Measurements from ENCODE around the gene SYNPR. TPM values are rescaled to one million over a fixed set of nuclear protein-coding genes. Genes with fewer than 3 reads are reported as not detected.
"Not testable (repeated sequence)": the region's sequence is repeated elsewhere in the genome, so short reads cannot be mapped to it uniquely, and the experiment has no call there.

Gene SYNPR
- total RNA-seq, 1 donor from 2014 or later, result not detected

DNA sequence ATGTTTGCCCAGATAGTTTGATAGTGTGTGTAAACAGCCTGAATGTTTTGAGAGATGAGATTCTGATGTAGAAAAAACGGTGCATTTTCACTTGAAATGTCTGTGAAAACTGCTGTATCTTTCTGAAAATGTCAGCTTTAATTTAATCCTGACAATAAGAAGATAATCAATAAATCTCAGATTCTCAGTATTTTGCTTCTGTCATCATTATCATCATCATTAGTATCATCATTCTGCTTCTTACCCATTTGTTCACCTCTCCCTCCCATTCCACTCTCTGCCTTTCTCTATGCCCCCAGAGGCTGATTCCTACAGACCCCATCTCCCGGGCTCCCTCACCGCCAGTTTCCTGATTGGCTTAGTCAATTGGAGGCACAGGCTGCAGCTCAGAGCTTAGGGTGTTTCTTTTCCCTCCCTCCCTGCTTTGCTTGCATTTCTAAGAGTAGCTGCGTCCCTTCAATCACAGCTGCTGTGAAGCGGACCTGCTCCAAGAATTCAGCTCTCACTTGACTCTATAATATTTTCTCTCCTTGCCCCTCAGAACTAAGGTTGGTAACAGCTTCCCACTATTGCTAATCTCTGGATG, 366.2 kb downstream of the SYNPR start:
- Histone ChIP-seq H3K27me3 (ENCODE audit: control insufficient read depth in 3 of 3, insufficient read depth in 3 of 3, low read length in 3 of 3) (no peaks in the 10 kb centered on the region), H3K4me3 (ENCODE audit: low read length in 3 of 3) (no peak overlapping the region), H3K36me3 (ENCODE audit: control insufficient read depth in 3 of 3, insufficient read depth in 3 of 3, low read length in 3 of 3) (no peaks in the 10 kb centered on the region), H3K9ac (ENCODE audit: low read depth in 1 of 3, low read length in 3 of 3) (no peak overlapping the region), H3K4me1 (ENCODE audit: control insufficient read depth in 3 of 3, insufficient read depth in 3 of 3, low read length in 3 of 3) (no peaks in the 10 kb centered on the region), H3K9me3 (ENCODE audit: control insufficient read depth in 3 of 3, low read length in 3 of 3) (no peaks in the 10 kb centered on the region), H3K27ac (ENCODE audit: low read depth, low read length) (no peak overlapping the region)

DNA sequence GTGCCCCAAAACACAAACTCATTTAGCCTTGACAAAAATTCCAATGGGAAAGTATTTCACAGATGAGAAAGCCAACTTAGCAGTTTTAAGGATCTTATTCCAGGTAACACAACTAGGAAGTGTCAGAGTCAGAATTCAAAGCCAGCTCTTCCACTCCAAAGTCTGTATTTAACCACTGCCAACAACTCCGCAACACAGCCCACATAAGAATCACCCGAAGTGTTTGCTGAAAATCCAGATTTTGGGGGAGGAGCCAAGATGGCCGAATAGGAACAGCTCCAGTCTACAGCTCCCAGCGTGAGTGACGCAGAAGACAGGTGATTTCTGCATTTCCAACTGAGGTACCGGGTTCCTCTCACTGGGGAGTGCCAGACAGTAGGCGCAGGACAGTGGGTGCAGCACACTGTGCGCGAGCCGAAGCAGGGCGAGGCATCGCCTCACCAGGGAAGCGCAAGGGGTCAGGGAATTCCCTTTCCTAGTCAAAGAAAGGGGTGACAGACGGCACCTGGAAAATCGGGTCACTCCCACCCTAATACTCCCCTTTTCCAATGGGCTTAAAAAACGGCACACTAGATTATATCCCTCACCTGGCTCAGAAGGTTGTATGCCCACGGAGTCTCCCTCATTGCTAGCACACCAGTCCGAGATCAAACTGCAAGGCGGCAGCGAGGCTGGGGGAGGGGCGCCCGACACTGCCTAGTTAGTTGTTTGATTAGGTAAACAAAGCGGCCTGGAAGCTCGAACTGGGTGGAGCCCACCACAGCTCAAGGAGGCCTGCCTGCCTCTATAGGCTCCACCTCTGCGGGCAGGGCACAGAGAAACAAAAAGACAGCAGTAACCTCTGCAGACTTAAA, 367.0 kb downstream of the SYNPR start:
- H3K27me3 ChIP-seq (ENCODE audit: control insufficient read depth in 3 of 3, insufficient read depth in 3 of 3, low read length in 3 of 3); H3K4me3 ChIP-seq (ENCODE audit: low read length in 3 of 3); H3K4me1 ChIP-seq (ENCODE audit: control insufficient read depth in 3 of 3, insufficient read depth in 3 of 3, low read length in 3 of 3); H3K27ac ChIP-seq (ENCODE audit: low read depth, low read length); H3K9me3 ChIP-seq (ENCODE audit: control insufficient read depth in 3 of 3, low read length in 3 of 3); H3K36me3 ChIP-seq (ENCODE audit: control insufficient read depth in 3 of 3, insufficient read depth in 3 of 3, low read length in 3 of 3); H3K9ac ChIP-seq (ENCODE audit: low read depth in 1 of 3, low read length in 3 of 3): not testable (repeated sequence)

DNA sequence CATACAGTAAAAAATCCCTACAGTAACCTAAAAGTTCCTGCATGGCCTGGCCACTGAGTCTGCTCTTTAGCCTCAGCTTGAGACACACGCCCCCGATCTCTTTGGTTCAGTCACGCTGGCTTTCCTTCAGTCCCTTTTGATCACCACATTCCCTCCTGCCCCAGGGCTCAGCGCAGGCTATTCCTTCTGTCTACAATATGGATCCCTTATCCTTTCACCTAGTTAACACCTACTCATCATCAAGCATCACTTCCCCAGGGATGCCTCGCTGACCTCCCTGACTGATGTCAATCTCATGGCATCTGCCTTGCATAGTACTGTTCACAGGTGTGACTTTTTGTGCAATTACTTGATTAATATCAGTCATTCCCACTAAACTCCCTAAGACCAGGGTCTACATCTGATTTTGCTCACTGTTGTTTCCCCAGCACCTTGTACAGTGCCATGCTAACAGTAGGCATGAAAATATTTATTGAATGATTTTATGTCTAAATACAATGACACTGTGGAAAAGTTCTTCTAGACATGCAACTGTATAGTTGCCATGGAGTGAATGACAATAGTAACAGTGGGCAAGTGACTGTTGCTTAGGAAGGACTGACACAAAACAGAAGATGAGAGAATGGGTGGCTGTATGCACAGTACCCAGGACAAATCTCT, 374.1 kb downstream of the SYNPR start, which contains the start of gene SNTN:
TSS of gene SNTN (plus strand) at position 610 of the 660 bp plus-strand sequence. CDS start at position 623, 13 bp downstream.
- Histone ChIP-seq H3K36me3 (ENCODE audit: control insufficient read depth in 3 of 3, insufficient read depth in 3 of 3, low read length in 3 of 3) (no peaks in the 10 kb centered on the region), H3K9ac (ENCODE audit: low read depth in 1 of 3, low read length in 3 of 3) (no peak within 1 kb of the TSS), H3K27ac (ENCODE audit: low read depth, low read length) (no peak within 1 kb of the TSS), H3K27me3 (ENCODE audit: control insufficient read depth in 3 of 3, insufficient read depth in 3 of 3, low read length in 3 of 3) (no peaks in the 10 kb centered on the region), H3K4me3 (ENCODE audit: low read length in 3 of 3) (no peak within 1 kb of the TSS), H3K4me1 (ENCODE audit: control insufficient read depth in 3 of 3, insufficient read depth in 3 of 3, low read length in 3 of 3) (no peaks in the 10 kb centered on the region), H3K9me3 (ENCODE audit: control insufficient read depth in 3 of 3, low read length in 3 of 3) (no peaks in the 10 kb centered on the region)

DNA sequence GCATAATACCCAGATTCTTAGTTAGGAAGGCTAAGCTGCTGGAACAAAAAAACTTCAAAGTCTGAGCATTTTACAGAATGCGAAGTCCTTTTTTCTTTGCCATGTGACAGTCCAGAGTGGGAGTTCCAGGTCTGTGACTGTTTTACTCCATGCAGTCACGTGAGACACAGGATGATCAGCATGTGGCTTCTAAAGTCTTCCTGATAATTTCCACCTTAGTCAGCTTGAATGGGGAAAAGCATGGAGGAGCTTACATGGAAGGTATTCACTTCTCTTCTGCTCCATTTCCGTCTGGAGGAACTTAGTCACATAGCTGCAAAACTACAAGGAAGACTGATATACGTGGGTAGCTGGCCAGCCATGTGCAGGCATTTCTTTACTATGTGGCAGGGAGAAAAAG, 376.1 kb downstream of the SYNPR start:
- no peak overlapping the region for H3K4me3 ChIP-seq (ENCODE audit: low read length in 3 of 3)

DNA sequence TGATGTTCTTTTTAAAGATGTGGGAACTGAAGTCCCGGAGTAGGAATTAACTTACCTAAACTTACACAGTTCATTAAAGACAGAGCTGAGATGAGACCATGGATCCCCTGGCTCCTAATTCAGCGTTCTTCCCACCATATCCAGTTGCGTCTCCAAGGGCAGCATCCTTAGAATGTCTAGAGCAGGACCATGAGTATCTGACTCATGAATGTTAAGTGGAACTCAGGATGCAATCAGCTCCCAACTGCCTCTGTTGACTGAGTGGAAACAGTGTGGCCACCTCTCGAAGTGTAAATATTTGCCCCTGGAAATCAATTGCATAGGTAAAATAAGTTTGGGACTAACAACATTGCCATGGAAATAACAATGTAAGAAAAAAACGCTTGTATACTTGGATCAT, 376.8 kb downstream of the SYNPR start:
- no peak overlapping the region for H3K9ac ChIP-seq (ENCODE audit: low read depth in 1 of 3, low read length in 3 of 3)
- H3K4me3 ChIP-seq (ENCODE audit: low read length in 3 of 3), result no peak overlapping the region
- no peak overlapping the region for H3K27ac ChIP-seq (ENCODE audit: low read depth, low read length)
- no peaks in the 10 kb centered on the region for H3K9me3 ChIP-seq (ENCODE audit: control insufficient read depth in 3 of 3, low read length in 3 of 3)
- no peaks in the 10 kb centered on the region for H3K27me3 ChIP-seq (ENCODE audit: control insufficient read depth in 3 of 3, insufficient read depth in 3 of 3, low read length in 3 of 3)
- H3K36me3 ChIP-seq (ENCODE audit: control insufficient read depth in 3 of 3, insufficient read depth in 3 of 3, low read length in 3 of 3), result no peaks in the 10 kb centered on the region
- no peaks in the 10 kb centered on the region for H3K4me1 ChIP-seq (ENCODE audit: control insufficient read depth in 3 of 3, insufficient read depth in 3 of 3, low read length in 3 of 3)

More for the DNA sequence above, 376.1 kb downstream of the SYNPR start:
- no peaks in the 10 kb centered on the region for H3K27me3 ChIP-seq (ENCODE audit: control insufficient read depth in 3 of 3, insufficient read depth in 3 of 3, low read length in 3 of 3)
- H3K9me3 ChIP-seq (ENCODE audit: control insufficient read depth in 3 of 3, low read length in 3 of 3), result no peaks in the 10 kb centered on the region
- H3K27ac ChIP-seq (ENCODE audit: low read depth, low read length), result no peak overlapping the region
- no peak overlapping the region for H3K9ac ChIP-seq (ENCODE audit: low read depth in 1 of 3, low read length in 3 of 3)
- no peaks in the 10 kb centered on the region for H3K36me3 ChIP-seq (ENCODE audit: control insufficient read depth in 3 of 3, insufficient read depth in 3 of 3, low read length in 3 of 3)
- no peaks in the 10 kb centered on the region for H3K4me1 ChIP-seq (ENCODE audit: control insufficient read depth in 3 of 3, insufficient read depth in 3 of 3, low read length in 3 of 3)

DNA sequence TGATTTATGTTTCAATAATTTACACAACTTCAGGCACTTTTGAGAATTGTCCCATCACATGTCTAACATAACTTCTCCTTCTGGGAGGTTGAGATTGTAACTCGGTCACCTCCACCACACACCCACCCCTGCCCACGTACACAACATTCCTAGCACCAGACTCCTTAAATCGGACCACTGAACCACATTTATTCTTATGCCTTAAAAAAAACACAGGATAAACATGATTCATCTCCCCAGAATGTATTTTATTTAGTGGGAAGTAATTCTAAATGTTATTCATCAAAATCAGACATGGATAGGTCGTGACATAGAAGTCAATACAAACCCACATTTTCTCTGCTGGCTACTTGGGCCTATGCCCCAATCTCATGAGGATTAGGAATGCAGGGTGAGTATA, 377.4 kb downstream of the SYNPR start:
- Histone ChIP-seq H3K9ac (ENCODE audit: low read depth in 1 of 3, low read length in 3 of 3) (no peak overlapping the region), H3K36me3 (ENCODE audit: control insufficient read depth in 3 of 3, insufficient read depth in 3 of 3, low read length in 3 of 3) (no peaks in the 10 kb centered on the region)

DNA sequence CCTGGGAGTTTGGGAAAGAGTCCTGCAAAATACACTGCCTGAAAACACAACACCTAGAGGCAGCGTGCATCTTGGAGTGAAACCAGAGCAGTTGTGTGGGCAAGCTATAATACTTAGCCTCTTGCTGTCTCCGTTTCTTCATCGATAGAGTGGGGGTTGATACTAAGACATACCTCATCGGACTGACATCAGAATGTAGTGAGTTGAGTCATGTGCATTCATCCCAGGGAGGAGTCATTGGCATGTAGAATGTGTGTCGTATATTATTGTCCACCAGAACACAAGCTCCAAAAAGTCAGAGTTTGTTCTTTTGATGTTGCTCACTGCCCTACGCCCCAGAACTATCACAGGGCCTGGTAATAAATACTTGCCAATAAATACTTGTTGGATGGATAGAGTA, 378.7 kb downstream of the SYNPR start:
- Histone ChIP-seq H3K27ac (ENCODE audit: low read depth, low read length) (no peak overlapping the region), H3K27me3 (ENCODE audit: control insufficient read depth in 3 of 3, insufficient read depth in 3 of 3, low read length in 3 of 3) (no peaks in the 10 kb centered on the region), H3K36me3 (ENCODE audit: control insufficient read depth in 3 of 3, insufficient read depth in 3 of 3, low read length in 3 of 3) (no peaks in the 10 kb centered on the region), H3K4me1 (ENCODE audit: control insufficient read depth in 3 of 3, insufficient read depth in 3 of 3, low read length in 3 of 3) (no peaks in the 10 kb centered on the region), H3K9me3 (ENCODE audit: control insufficient read depth in 3 of 3, low read length in 3 of 3) (no peaks in the 10 kb centered on the region), H3K9ac (ENCODE audit: low read depth in 1 of 3, low read length in 3 of 3) (no peak overlapping the region), H3K4me3 (ENCODE audit: low read length in 3 of 3) (no peak overlapping the region)

More for the DNA sequence above, 377.4 kb downstream of the SYNPR start:
- no peaks in the 10 kb centered on the region for H3K9me3 ChIP-seq (ENCODE audit: control insufficient read depth in 3 of 3, low read length in 3 of 3)
- H3K27me3 ChIP-seq (ENCODE audit: control insufficient read depth in 3 of 3, insufficient read depth in 3 of 3, low read length in 3 of 3), result no peaks in the 10 kb centered on the region
- H3K27ac ChIP-seq (ENCODE audit: low read depth, low read length), result no peak overlapping the region
- H3K4me3 ChIP-seq (ENCODE audit: low read length in 3 of 3), result no peak overlapping the region
- no peaks in the 10 kb centered on the region for H3K4me1 ChIP-seq (ENCODE audit: control insufficient read depth in 3 of 3, insufficient read depth in 3 of 3, low read length in 3 of 3)

DNA sequence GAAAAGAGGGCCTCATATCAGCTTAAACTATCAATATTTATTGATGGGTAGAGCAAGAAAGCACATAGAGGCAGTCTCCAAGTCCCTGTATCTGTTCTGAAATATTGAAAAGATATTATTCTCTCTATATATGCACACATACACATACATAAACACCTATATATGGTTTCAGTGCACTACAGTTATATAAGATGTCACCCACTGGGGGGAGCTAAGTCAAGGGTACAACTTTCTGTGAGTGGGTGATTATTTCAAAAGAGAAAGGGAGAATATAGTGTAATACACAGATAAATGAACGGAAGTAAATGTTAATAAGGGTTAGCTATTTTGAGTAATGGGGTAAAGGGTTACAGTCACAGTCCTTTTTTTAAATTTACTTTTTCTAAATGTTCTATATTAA, 383.1 kb downstream of the SYNPR start:
- no peak overlapping the region for H3K4me3 ChIP-seq (ENCODE audit: low read length in 3 of 3)
- H3K9ac ChIP-seq (ENCODE audit: low read depth in 1 of 3, low read length in 3 of 3), result no peak overlapping the region
- no peaks in the 10 kb centered on the region for H3K27me3 ChIP-seq (ENCODE audit: control insufficient read depth in 3 of 3, insufficient read depth in 3 of 3, low read length in 3 of 3)
- no peaks in the 10 kb centered on the region for H3K9me3 ChIP-seq (ENCODE audit: control insufficient read depth in 3 of 3, low read length in 3 of 3)
- H3K4me1 ChIP-seq (ENCODE audit: control insufficient read depth in 3 of 3, insufficient read depth in 3 of 3, low read length in 3 of 3), result no peaks in the 10 kb centered on the region
- H3K36me3 ChIP-seq (ENCODE audit: control insufficient read depth in 3 of 3, insufficient read depth in 3 of 3, low read length in 3 of 3), result no peaks in the 10 kb centered on the region
- no peak overlapping the region for H3K27ac ChIP-seq (ENCODE audit: low read depth, low read length)

DNA sequence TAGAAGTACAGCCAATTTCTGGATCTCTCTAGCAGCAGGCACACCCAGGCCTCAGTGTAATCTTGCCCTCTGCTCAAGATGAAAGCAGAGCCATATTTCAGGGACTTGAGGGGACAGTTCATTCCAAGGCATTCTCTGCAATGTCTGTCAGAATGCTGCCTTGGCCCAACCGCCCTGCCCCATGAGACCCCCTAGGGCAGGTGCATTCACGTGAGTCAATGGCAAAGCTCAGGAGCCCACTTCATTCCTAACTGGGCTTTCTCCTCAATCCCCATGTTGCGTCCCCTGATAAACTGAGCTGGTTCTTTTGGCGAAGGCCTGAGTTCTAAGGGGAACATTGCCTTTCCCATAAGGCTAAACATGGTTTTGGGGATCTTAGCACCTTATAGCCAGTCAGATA, 383.9 kb downstream of the SYNPR start:
- H3K36me3 ChIP-seq (ENCODE audit: control insufficient read depth in 3 of 3, insufficient read depth in 3 of 3, low read length in 3 of 3), result no peaks in the 10 kb centered on the region
- H3K4me1 ChIP-seq (ENCODE audit: control insufficient read depth in 3 of 3, insufficient read depth in 3 of 3, low read length in 3 of 3), result no peaks in the 10 kb centered on the region
- no peak overlapping the region for H3K4me3 ChIP-seq (ENCODE audit: low read length in 3 of 3)
- H3K27ac ChIP-seq (ENCODE audit: low read depth, low read length), result no peak overlapping the region
- no peaks in the 10 kb centered on the region for H3K9me3 ChIP-seq (ENCODE audit: control insufficient read depth in 3 of 3, low read length in 3 of 3)
- H3K9ac ChIP-seq (ENCODE audit: low read depth in 1 of 3, low read length in 3 of 3), result no peak overlapping the region
- H3K27me3 ChIP-seq (ENCODE audit: control insufficient read depth in 3 of 3, insufficient read depth in 3 of 3, low read length in 3 of 3), result no peaks in the 10 kb centered on the region

DNA sequence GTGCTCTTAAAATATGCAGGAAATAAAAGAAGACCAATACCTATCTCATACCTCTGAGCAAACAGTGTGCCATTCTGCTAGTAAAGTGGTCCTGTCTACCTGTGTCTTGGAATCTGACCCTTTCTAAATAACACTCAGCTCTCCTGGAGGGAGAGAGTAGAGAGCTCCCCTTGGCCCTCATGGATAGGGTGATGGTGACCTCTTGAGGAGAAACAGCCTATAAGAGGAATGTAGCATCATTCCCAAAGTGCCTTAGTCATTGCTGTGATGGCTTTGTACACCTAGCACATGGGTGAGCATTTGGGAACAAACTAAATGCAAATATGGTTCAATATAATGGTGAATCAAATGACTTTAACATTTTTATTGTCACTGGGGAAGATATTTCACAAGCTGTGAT, 384.4 kb downstream of the SYNPR start:
- no peak overlapping the region for H3K4me3 ChIP-seq (ENCODE audit: low read length in 3 of 3)
- no peak overlapping the region for H3K27ac ChIP-seq (ENCODE audit: low read depth, low read length)
- H3K36me3 ChIP-seq (ENCODE audit: control insufficient read depth in 3 of 3, insufficient read depth in 3 of 3, low read length in 3 of 3), result no peaks in the 10 kb centered on the region
- no peak overlapping the region for H3K9ac ChIP-seq (ENCODE audit: low read depth in 1 of 3, low read length in 3 of 3)
- H3K4me1 ChIP-seq (ENCODE audit: control insufficient read depth in 3 of 3, insufficient read depth in 3 of 3, low read length in 3 of 3), result no peaks in the 10 kb centered on the region
- no peaks in the 10 kb centered on the region for H3K9me3 ChIP-seq (ENCODE audit: control insufficient read depth in 3 of 3, low read length in 3 of 3)
- no peaks in the 10 kb centered on the region for H3K27me3 ChIP-seq (ENCODE audit: control insufficient read depth in 3 of 3, insufficient read depth in 3 of 3, low read length in 3 of 3)
